Nephron (organoid): ENCODE data around the gene HLA-F.
A peak's percentile ranks its signal among the peaks of the same experiment; 100 is the strongest.

Source experiments
- H3K27ac Mint-ChIP-seq, 3 experiments: 2 replicates each; pipeline ENCODE4 v1.8.0; 2020; ENCODE audit warnings: mixed read lengths in 3 of 3, mild to moderate bottlenecking in 2 of 3, moderate library complexity in 1 of 3
- H3K27me3 Mint-ChIP-seq: 2 replicates; pipeline ENCODE4 v1.8.0; 2021; ENCODE audit warnings: low read depth, mild to moderate bottlenecking, moderate library complexity, mixed read lengths
- H3K36me3 Mint-ChIP-seq: 2 replicates; pipeline ENCODE4 v1.8.0; 2020; ENCODE audit warnings: low read depth, mixed read lengths
- H3K4me1 Mint-ChIP-seq: 2 replicates; pipeline ENCODE4 v1.8.0; 2020; ENCODE audit warnings: mixed read lengths
- H3K4me3 Mint-ChIP-seq, 3 experiments: 2 replicates each; pipeline ENCODE4 v1.8.0; 2020; ENCODE audit warnings: mild to moderate bottlenecking in 3 of 3, mixed read lengths in 3 of 3, moderate library complexity in 2 of 3
- H3K9me3 Mint-ChIP-seq: 2 replicates; pipeline ENCODE4 v1.8.0; 2020; ENCODE audit warnings: mixed read lengths
- TF ChIP-seq, protein P1 (sequence below), 3 experiments: fragments of 200-600 bp; sonication (generic); IDR thresholded peaks; one replicate each; pipeline ENCODE4 v1.5.0; 2021; ENCODE audit warnings: antibody characterized with exemption in 3 of 3; ENCODE audit not compliant: unreplicated experiment in 3 of 3

Gene HLA-F

DNA sequence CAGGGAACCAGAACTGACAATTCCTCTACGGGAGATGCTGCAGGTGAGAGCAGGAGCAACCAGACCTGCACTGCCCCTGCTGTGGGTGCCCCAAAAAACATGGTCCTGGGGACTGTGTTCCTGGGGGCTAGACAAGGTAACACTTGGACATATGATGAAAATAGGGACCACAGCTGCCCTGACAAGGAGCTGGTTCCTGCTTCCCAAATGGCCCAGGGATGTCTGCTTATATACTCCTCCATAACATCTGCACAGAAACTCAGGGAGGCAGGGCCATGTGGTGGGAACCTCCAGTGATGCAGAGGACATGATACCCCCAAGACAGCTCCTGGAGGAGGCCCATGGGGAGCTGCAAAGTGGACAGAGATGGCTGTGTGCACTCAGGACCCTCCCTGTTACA is 19.8 kb downstream of the HLA-F start:
- Mint-ChIP-seq H3K27ac (no peak overlapping the region), H3K36me3 (no peaks in the 10 kb centered on the region), H3K4me1 (no peaks in the 10 kb centered on the region), H3K27me3 (peaks cover 42% of the 10 kb centered on the region), H3K4me3 (no peak overlapping the region), H3K9me3 (peaks cover 4% of the 10 kb centered on the region)
- TF ChIP-seq, protein P1, sequence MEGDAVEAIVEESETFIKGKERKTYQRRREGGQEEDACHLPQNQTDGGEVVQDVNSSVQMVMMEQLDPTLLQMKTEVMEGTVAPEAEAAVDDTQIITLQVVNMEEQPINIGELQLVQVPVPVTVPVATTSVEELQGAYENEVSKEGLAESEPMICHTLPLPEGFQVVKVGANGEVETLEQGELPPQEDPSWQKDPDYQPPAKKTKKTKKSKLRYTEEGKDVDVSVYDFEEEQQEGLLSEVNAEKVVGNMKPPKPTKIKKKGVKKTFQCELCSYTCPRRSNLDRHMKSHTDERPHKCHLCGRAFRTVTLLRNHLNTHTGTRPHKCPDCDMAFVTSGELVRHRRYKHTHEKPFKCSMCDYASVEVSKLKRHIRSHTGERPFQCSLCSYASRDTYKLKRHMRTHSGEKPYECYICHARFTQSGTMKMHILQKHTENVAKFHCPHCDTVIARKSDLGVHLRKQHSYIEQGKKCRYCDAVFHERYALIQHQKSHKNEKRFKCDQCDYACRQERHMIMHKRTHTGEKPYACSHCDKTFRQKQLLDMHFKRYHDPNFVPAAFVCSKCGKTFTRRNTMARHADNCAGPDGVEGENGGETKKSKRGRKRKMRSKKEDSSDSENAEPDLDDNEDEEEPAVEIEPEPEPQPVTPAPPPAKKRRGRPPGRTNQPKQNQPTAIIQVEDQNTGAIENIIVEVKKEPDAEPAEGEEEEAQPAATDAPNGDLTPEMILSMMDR (IDR thresholded peaks at IDR 0.05; ENCODE audit: unreplicated experiment in 3 of 3) = no peak

DNA sequence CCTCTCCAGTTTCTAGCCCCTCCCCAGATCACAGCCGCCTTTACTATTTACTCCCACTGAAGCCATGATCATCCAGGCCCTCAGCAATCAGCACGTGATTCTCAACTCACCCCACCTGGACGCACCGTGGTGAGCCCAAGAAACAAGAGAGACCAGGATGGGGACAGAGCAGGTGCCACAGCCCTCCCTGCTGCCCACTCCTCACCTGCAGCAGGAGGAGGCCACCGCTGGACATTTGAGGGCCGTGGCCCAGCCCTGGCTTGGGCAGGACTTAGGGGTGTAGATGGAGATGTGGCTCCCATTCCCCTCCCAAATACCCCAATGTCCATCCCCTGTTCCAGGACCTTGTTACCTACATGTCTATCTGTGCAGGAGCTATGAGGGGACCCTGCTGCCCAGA is 20.3 kb downstream of the HLA-F start:
- TF ChIP-seq, protein P1 (IDR thresholded peaks at IDR 0.05; ENCODE audit: unreplicated experiment in 3 of 3) = no peak
- Mint-ChIP-seq H3K4me1 (no peaks in the 10 kb centered on the region), H3K9me3 (peaks cover 4% of the 10 kb centered on the region), H3K36me3 (no peaks in the 10 kb centered on the region), H3K27me3 (peaks cover 46% of the 10 kb centered on the region), H3K4me3 (no peak overlapping the region), H3K27ac (no peak overlapping the region)

DNA sequence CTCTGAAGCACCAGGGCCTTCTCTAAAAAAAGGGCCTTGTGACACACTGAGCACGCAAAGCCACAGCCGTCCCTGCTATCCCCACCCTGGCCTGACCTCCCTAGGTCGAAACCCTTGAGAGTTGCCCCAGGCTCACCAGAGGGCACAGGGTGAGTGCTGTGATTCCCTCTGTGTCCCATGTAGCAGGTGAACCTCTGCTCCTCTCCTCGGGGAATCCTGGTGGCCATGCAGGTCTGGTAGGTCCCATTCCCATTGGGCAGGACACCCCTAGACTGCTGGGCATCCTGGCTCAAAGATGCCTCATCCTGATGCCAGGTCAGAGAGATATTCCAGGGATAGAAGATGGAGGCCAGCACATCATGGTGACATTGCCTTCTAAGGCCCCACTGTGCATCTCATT is 20.9 kb downstream of the HLA-F start:
- H3K4me1 Mint-ChIP-seq = no peaks in the 10 kb centered on the region
- H3K36me3 Mint-ChIP-seq = no peaks in the 10 kb centered on the region
- H3K27ac Mint-ChIP-seq = no peak overlapping the region
- H3K9me3 Mint-ChIP-seq = peaks cover 4% of the 10 kb centered on the region
- H3K4me3 Mint-ChIP-seq = no peak overlapping the region
- TF ChIP-seq, protein P1 (IDR thresholded peaks at IDR 0.05; ENCODE audit: unreplicated experiment in 3 of 3) = no peak
- peaks cover 49% of the 10 kb centered on the region for H3K27me3 Mint-ChIP-seq

DNA sequence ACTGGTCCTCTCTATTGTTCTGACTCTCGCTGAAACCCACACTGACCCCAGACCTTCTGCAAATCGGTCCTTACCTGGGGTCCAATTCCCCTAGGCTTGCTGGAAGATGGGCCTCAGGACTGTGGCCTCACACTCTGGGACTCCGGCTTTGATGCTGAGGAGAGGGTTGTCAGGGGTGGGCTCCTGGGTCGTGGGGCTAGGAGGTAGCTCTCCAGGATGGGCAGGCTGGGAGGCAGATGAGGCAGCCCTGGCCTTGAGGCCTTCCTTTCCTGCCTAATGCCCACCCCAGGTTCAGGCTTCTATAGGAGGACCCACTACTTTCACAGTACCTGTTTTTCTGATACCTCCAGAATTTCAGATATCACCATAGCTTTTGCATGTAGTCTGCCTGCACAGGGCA is 21.4 kb downstream of the HLA-F start:
- peaks cover 4% of the 10 kb centered on the region for H3K9me3 Mint-ChIP-seq
- H3K4me3 Mint-ChIP-seq = no peak overlapping the region
- no peak overlapping the region for H3K27ac Mint-ChIP-seq
- peaks cover 49% of the 10 kb centered on the region for H3K27me3 Mint-ChIP-seq
- TF ChIP-seq, protein P1 (IDR thresholded peaks at IDR 0.05; ENCODE audit: unreplicated experiment in 3 of 3) = no peak
- no peaks in the 10 kb centered on the region for H3K36me3 Mint-ChIP-seq
- peaks cover 5% of the 10 kb centered on the region for H3K4me1 Mint-ChIP-seq

DNA sequence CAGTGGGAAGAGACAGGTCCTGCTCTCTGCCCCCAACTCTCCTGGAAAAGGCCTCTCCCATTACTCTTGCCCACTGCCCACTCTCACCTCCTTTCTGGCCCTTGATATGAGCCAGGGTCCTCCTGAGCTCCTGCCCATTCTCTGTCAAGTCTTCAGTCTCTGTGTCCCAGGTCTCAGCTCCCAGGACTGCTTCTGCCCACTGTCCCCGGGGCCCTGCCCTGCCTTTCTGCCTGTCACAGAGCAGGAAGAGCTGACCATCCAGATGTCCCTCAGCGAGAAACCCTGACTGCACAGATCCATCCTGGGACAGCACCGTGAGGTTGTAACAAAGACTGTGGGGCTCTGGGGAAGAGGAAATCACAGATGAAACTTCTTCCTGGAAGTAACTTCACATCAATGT is 22.2 kb downstream of the HLA-F start:
- peaks cover 4% of the 10 kb centered on the region for H3K9me3 Mint-ChIP-seq
- TF ChIP-seq, protein P1 (IDR thresholded peaks at IDR 0.05; ENCODE audit: unreplicated experiment in 3 of 3) = no peak
- no peaks in the 10 kb centered on the region for H3K36me3 Mint-ChIP-seq
- peaks cover 57% of the 10 kb centered on the region for H3K27me3 Mint-ChIP-seq
- peaks cover 6% of the 10 kb centered on the region for H3K4me1 Mint-ChIP-seq
- H3K27ac Mint-ChIP-seq = no peak overlapping the region
- H3K4me3 Mint-ChIP-seq = no peak overlapping the region

DNA sequence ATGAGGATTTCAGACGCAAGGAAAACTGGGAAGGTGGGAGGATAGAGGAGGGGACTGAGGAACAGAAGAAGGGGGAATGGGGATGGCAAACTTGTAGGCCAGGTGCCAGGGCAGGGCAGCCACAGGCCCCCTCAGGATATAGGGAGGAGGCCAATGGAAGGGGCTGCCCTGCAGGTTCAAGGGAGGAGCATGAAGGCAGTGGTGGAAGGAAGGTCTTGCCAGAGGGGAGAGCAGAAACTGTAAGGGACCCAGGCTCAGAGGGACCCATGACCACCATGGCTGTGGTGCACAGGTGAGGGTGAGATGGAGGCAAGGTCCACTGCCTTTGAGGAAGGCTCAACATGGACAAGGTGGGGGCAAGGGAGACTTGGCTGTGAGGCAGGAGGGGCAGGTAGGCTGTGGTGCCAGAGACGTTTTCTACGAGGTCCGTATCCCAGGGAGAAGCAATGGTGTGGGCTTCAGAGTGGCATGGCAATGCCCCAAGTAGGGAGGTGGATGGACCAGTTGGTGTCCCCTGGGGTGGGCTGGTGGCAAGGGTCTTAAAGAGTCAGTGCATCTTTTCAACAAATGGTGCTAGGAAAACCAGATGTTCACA is 22.7 kb downstream of the HLA-F start:
- Mint-ChIP-seq H3K4me3 (peak overlapping the region in 1 of 3 experiments; percentile 27), H3K27ac (no peak overlapping the region), H3K27me3 (peaks cover 62% of the 10 kb centered on the region), H3K9me3 (peaks cover 4% of the 10 kb centered on the region), H3K4me1 (peaks cover 6% of the 10 kb centered on the region), H3K36me3 (no peaks in the 10 kb centered on the region)
- TF ChIP-seq, protein P1 (IDR thresholded peaks at IDR 0.05; ENCODE audit: unreplicated experiment in 3 of 3) = no peak
